HepG2 (cell line): ENCODE data around the gene ATG4A.

Source experiments
- ATF1 ChIP-seq: IDR thresholded peaks from 2 replicates; pipeline ENCODE4 v1.6.1; 2016; ENCODE audit warnings: mild to moderate bottlenecking, control low read depth
- BATF2 ChIP-seq: sonication (generic); formaldehyde crosslinking; IDR thresholded peaks from 2 replicates; pipeline ENCODE4 v1.8.0; 2022; ENCODE audit warnings: mild to moderate bottlenecking, missing genetic modification reagents, moderate library complexity
- EZH2 ChIP-seq: conservative IDR thresholded peaks from 2 replicates; pipeline ENCODE4 v1.6.1; 2012; ENCODE audit warnings: mild to moderate bottlenecking, low read depth, low read length, moderate library complexity
- MYC ChIP-seq: sonication (generic); formaldehyde crosslinking; IDR thresholded peaks from 2 replicates; pipeline ENCODE4 v1.9.0; 2021; ENCODE audit warnings: missing genetic modification reagents, borderline replicate concordance
- MYNN ChIP-seq: sonication (generic); formaldehyde crosslinking; IDR thresholded peaks from 2 replicates; pipeline ENCODE4 v1.4.0; 2020; ENCODE audit warnings: mild to moderate bottlenecking, low read depth, missing genetic modification reagents
- RCOR2 ChIP-seq: IDR thresholded peaks from 2 replicates; pipeline ENCODE4 v1.6.1; 2016; ENCODE audit warnings: missing biosample characterization, missing genetic modification reagents
- RELA ChIP-seq: sonication (generic); formaldehyde crosslinking; IDR thresholded peaks from 2 replicates; pipeline ENCODE4 v1.4.0; 2020; ENCODE audit warnings: missing genetic modification reagents
- SAFB2 ChIP-seq: sonication (generic); formaldehyde crosslinking; IDR thresholded peaks from 2 replicates; pipeline ENCODE4 v1.5.1; 2020; ENCODE audit warnings: missing genetic modification reagents, low read depth, mild to moderate bottlenecking, borderline replicate concordance
- ZNF678 ChIP-seq: sonication (generic); formaldehyde crosslinking; IDR thresholded peaks from 2 replicates; pipeline ENCODE4 v1.4.0; 2020; ENCODE audit warnings: mild to moderate bottlenecking, missing genetic modification reagents
- ZNF766 ChIP-seq: sonication (generic); formaldehyde crosslinking; IDR thresholded peaks from 2 replicates; pipeline ENCODE4 v1.5.0; 2020; ENCODE audit warnings: missing genetic modification reagents, borderline replicate concordance

- TF ChIP-seq ZNF678 (CRISPR knock-in tag) (no peak), MYC (CRISPR knock-in tag) (no peak), RCOR2 (no peak), RELA (no peak), EZH2 (no peak), BATF2 (CRISPR knock-in tag) (no peak), MYNN (CRISPR knock-in tag) (no peak), SAFB2 (CRISPR knock-in tag) (no peak), ATF1 (CRISPR knock-in tag) (no peak), ZNF766 (CRISPR knock-in tag) (no peak)
These were observed 18.8 kb upstream of the ATG4A start for GRCh38 chrX:108072746-108073145.
